Tibial artery (tissue), 4 donors: ENCODE results near the gene ZNF385B.

Experiments used
- DNase-seq, 2 donors: peaks; one replicate each; pipeline ENCODE4 v3.0.0-alpha.2; 2019
- H3K27ac ChIP-seq, 2 donors: fragments of 200-600 bp; sonication (generic) in 1 of 2; 1 replicate in 1 of 2; 2 replicates in 1 of 2; pipeline ENCODE4 v1.5.1; 2018 to 2019; ENCODE audit warnings: mild to moderate bottlenecking in 1 of 2
- H3K27me3 ChIP-seq, 2 donors: fragments of 200-600 bp; sonication (generic) in 1 of 2; one replicate each; pipeline versions ENCODE4 v1.5.1 to v1.6.0; 2016 to 2019
- H3K36me3 ChIP-seq, 3 donors: fragments of 200-600 bp; sonication (generic) in 2 of 3; one replicate each; pipeline ENCODE4 v1.5.1; 2016 to 2019; ENCODE audit warnings: mild to moderate bottlenecking in 2 of 3
- H3K4me1 ChIP-seq, 4 donors: fragments of 200-600 bp; sonication (generic) in 2 of 4; 1 replicate in 3 of 4; 2 replicates in 1 of 4; pipeline ENCODE4 v1.5.1; 2016 to 2019
- H3K4me3 ChIP-seq, 2 donors: fragments of 200-600 bp; sonication (generic) in 1 of 2; 1 replicate in 1 of 2; 2 replicates in 1 of 2; pipeline ENCODE4 v1.5.1; 2018 to 2019; ENCODE audit warnings: mild to moderate bottlenecking in 2 of 2
- H3K9me3 ChIP-seq, 3 donors: fragments of 200-600 bp; sonication (generic) in 1 of 3; one replicate each; pipeline ENCODE4 v1.5.1; 2016 to 2019
- CTCF ChIP-seq, 2 experiments: fragments of 200-600 bp in 1 of 2; fragments of 450-650 bp in 1 of 2; IDR thresholded peaks; one replicate each; pipeline ENCODE4 v1.5.1; 2017 to 2019; ENCODE audit warnings: antibody characterized with exemption in 2 of 2, mild to moderate bottlenecking in 1 of 2, moderate library complexity in 1 of 2
- intact Hi-C: fragments of 100-400 bp; cut with DNase I; formaldehyde crosslinking; loops from one replicate; pipeline ENCODE4 v1.15.0; 2023; ENCODE audit warnings: low total_unique reads

ZNF385B gene

DNA sequence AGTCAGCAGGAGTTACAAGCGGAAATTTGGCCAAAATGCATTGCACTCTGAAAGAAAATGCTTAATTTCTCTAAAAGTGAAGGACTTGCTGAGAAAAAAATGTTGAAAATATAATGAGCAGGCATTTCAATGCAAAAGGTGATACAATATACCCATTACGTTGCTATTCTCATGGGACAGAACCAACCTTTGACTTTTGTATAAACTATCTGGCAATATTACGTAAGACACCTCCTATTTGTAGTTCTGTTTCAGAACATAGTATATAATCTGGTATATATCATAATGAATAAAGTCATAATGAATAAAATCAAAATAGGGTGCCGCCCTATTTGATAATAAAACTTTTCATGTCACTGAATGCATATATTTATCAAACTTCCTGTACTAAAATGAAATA is 310.6 kb downstream of the ZNF385B start:
- no peak for TF ChIP-seq CTCF (IDR thresholded peaks at IDR 0.05)
- no peaks in the 10 kb centered on the region for H3K4me1 ChIP-seq
- intact Hi-C loops: no loop called here
- H3K27me3 ChIP-seq: no peaks in the 10 kb centered on the region
- no peak overlapping the region for H3K27ac ChIP-seq
- H3K4me3 ChIP-seq: no peak overlapping the region
- no peaks in the 10 kb centered on the region for H3K36me3 ChIP-seq
- DNase-seq: no peak
- H3K9me3 ChIP-seq: no peaks in the 10 kb centered on the region

- no peaks in the 10 kb centered on the region for H3K4me1 ChIP-seq
- H3K9me3 ChIP-seq: no peaks in the 10 kb centered on the region
- H3K27ac ChIP-seq: no peak overlapping the region
- intact Hi-C loops: no loop called here
- DNase-seq: no peak
- no peaks in the 10 kb centered on the region for H3K27me3 ChIP-seq
- TF ChIP-seq CTCF (IDR thresholded peaks at IDR 0.05): no peak
- H3K36me3 ChIP-seq: no peaks in the 10 kb centered on the region
- no peak overlapping the region for H3K4me3 ChIP-seq
These were observed 311.2 kb downstream of the ZNF385B start for GRCh38 chr2:179550214-179550613.

- Histone ChIP-seq H3K9me3 (no peaks in the 10 kb centered on the region), H3K27me3 (no peaks in the 10 kb centered on the region), H3K4me3 (no peak overlapping the region), H3K36me3 (no peaks in the 10 kb centered on the region), H3K4me1 (no peaks in the 10 kb centered on the region), H3K27ac (no peak overlapping the region)
- intact Hi-C loops: no loop called here
- TF ChIP-seq CTCF (IDR thresholded peaks at IDR 0.05): no peak
- DNase-seq: no peak
These were observed 314.8 kb downstream of the ZNF385B start for GRCh38 chr2:179546656-179547055.

DNA sequence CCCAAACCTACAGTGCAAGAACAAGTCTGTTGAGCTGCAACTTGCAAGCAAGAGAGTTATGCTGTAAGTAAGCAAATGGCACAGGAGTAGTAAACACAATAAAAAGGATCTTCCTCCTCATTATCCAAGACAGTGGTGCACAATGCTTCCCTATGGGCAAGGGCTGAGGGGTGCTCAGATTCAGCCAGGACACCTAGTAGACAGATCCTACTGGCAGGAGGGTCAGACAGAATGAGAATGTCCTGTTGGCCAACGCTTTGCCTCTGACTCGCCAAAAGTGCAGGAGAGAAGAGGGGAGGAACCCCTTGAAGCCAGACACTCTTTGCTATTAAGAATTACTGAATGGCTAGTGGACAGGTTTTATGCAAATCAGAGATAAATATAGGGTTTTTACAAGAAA is 316.4 kb downstream of the ZNF385B start:
- Histone ChIP-seq H3K4me3 (no peak overlapping the region), H3K4me1 (no peaks in the 10 kb centered on the region), H3K36me3 (no peaks in the 10 kb centered on the region), H3K27ac (no peak overlapping the region), H3K9me3 (no peaks in the 10 kb centered on the region), H3K27me3 (no peaks in the 10 kb centered on the region)
- intact Hi-C loops: no loop called here
- TF ChIP-seq CTCF (IDR thresholded peaks at IDR 0.05): no peak
- no peak for DNase-seq

DNA sequence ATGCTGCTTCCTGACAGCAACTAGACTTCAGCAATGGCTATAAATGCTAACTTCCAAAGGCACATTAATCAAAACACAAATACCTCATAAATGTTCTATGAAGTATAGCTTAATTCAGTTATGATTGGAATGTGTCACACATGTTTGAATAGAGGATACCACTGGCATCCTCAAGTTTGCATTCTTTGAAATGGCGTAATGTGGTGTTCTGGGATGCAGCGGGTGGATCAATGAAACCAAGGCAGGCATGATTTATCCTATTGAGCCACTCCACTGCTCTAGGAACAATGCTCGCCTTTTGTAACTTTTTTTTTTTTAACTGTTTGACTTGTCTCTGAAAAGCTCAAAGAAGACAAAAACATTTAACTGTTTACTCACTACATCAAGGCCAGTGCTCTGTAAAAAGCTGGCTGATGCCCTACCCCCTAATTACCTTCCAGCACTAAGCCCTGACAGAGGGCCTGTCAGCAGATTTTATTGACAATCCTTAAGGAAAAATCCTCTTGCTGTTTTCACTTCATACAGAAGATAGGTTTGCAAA is 318.0 kb downstream of the ZNF385B start:
- intact Hi-C loops: no loop called here
- Histone ChIP-seq H3K4me3 (no peak overlapping the region), H3K4me1 (no peaks in the 10 kb centered on the region), H3K27ac (no peak overlapping the region), H3K9me3 (peaks cover 0 to 4% (median 0%) of the 10 kb centered on the region in 3 donors), H3K27me3 (no peaks in the 10 kb centered on the region), H3K36me3 (no peaks in the 10 kb centered on the region)
- DNase-seq: no peak
- TF ChIP-seq CTCF (IDR thresholded peaks at IDR 0.05): no peak

- no peak for TF ChIP-seq CTCF (IDR thresholded peaks at IDR 0.05)
- DNase-seq: no peak
- Histone ChIP-seq H3K9me3 (peaks cover 0 to 4% (median 0%) of the 10 kb centered on the region in 3 donors), H3K27ac (no peak overlapping the region), H3K4me3 (no peak overlapping the region), H3K4me1 (no peaks in the 10 kb centered on the region), H3K27me3 (no peaks in the 10 kb centered on the region), H3K36me3 (no peaks in the 10 kb centered on the region)
- intact Hi-C loops: no loop called here
These were observed 319.8 kb downstream of the ZNF385B start for GRCh38 chr2:179541586-179541985.
